Thyroid gland (tissue), 4 donors: ENCODE data around the gene CACNA2D3.

Experiments used
- CTCF ChIP-seq, 6 experiments: fragments of 200-600 bp in 3 of 6; fragments of 450-650 bp in 3 of 6; sonication (generic) in 3 of 6; IDR thresholded peaks; one replicate each; pipeline ENCODE4 v1.5.1; 2016 to 2019; ENCODE audit warnings: antibody characterized with exemption in 6 of 6, mild to moderate bottlenecking in 2 of 6, inconsistent platforms in 1 of 6, moderate library complexity in 1 of 6
- POLR2A ChIP-seq, 2 donors: fragments of 450-650 bp; IDR thresholded peaks; one replicate each; pipeline ENCODE4 v1.6.1; 2017; ENCODE audit warnings: antibody characterized with exemption in 2 of 2, mild to moderate bottlenecking in 2 of 2, moderate library complexity in 1 of 2

GRCh38 chr3:55094676-55095075, 972.3 kb downstream of the CACNA2D3 start:
- TF ChIP-seq CTCF (IDR thresholded peaks at IDR 0.05) (no peak), POLR2A (IDR thresholded peaks at IDR 0.05) (no peak)
